PC-3 (cell line): ENCODE data around the gene ANKS1B.

ENCODE experiments used
- EZH2 ChIP-seq: fragments of 300-600 bp; sonication (generic); IDR thresholded peaks from one replicate; pipeline ENCODE4 v1.6.1; 2017; ENCODE audit warnings: antibody characterized with exemption, mild to moderate bottlenecking, low read length; ENCODE audit not compliant: unreplicated experiment
- EZH2phosphoT487 ChIP-seq: fragments of 300-600 bp; sonication (generic); IDR thresholded peaks from 2 replicates; pipeline ENCODE4 v1.6.1; 2018; ENCODE audit warnings: mild to moderate bottlenecking, antibody characterized with exemption, low read length, borderline replicate concordance
- TF ChIP-seq, protein P1 (sequence below): fragments of 300-600 bp; sonication (generic); conservative IDR thresholded peaks from 2 replicates; pipeline ENCODE4 v1.5.1; 2017; ENCODE audit warnings: antibody characterized with exemption, low read depth, mild to moderate bottlenecking, low read length

DNA sequence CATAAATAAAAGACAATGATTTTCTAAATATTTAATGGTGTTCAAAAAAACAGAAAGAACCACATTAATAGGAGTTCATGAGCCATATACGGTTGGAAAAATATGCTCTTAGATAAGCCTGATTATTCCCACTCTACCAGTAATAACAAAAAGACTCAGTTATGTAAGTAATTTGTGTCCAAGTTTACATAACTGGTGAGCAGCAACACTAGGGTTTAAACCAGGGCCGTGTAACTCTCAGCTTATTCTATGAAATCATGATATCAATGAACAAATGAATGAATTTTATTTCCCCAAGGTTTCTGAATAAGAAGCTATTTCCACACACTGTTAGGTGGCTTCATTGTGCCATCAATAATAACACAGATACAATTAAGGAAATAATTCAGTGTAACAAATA is 238.8 kb downstream of the ANKS1B start:
- TF ChIP-seq, protein P1, sequence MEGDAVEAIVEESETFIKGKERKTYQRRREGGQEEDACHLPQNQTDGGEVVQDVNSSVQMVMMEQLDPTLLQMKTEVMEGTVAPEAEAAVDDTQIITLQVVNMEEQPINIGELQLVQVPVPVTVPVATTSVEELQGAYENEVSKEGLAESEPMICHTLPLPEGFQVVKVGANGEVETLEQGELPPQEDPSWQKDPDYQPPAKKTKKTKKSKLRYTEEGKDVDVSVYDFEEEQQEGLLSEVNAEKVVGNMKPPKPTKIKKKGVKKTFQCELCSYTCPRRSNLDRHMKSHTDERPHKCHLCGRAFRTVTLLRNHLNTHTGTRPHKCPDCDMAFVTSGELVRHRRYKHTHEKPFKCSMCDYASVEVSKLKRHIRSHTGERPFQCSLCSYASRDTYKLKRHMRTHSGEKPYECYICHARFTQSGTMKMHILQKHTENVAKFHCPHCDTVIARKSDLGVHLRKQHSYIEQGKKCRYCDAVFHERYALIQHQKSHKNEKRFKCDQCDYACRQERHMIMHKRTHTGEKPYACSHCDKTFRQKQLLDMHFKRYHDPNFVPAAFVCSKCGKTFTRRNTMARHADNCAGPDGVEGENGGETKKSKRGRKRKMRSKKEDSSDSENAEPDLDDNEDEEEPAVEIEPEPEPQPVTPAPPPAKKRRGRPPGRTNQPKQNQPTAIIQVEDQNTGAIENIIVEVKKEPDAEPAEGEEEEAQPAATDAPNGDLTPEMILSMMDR, result no peak
- TF ChIP-seq EZH2 (no peak), EZH2phosphoT487 (no peak)
